Frontal cortex (tissue), 4 donors: ENCODE data around the gene FAM32A. TPM values are rescaled to one million over a fixed set of nuclear protein-coding genes. Genes with fewer than 3 reads are reported as not detected.

Experiments used
- DNase-seq, 2 donors: peaks; one replicate each; pipeline ENCODE4 v3.0.0; 2012; ENCODE audit warnings: low spot score in 2 of 2
- FAIRE-seq: peaks from 2 replicates; lab custom pipeline; 2012; peaks lifted over from hg19 to GRCh38; lab: Jason Lieb, UNC
- total RNA-seq: library from RNA; depleted of rRNA; stranded (reverse); fragments of >200 nt; gene quantifications from one replicate; pipeline ENCODE4 v1.2.3, GENCODE V29; 2014
- donor health status: control.
- donor health status: control.
- donor health status: control.

FAM32A gene
- total RNA-seq, 1 donor from 2014 or later: 122 TPM

DNA sequence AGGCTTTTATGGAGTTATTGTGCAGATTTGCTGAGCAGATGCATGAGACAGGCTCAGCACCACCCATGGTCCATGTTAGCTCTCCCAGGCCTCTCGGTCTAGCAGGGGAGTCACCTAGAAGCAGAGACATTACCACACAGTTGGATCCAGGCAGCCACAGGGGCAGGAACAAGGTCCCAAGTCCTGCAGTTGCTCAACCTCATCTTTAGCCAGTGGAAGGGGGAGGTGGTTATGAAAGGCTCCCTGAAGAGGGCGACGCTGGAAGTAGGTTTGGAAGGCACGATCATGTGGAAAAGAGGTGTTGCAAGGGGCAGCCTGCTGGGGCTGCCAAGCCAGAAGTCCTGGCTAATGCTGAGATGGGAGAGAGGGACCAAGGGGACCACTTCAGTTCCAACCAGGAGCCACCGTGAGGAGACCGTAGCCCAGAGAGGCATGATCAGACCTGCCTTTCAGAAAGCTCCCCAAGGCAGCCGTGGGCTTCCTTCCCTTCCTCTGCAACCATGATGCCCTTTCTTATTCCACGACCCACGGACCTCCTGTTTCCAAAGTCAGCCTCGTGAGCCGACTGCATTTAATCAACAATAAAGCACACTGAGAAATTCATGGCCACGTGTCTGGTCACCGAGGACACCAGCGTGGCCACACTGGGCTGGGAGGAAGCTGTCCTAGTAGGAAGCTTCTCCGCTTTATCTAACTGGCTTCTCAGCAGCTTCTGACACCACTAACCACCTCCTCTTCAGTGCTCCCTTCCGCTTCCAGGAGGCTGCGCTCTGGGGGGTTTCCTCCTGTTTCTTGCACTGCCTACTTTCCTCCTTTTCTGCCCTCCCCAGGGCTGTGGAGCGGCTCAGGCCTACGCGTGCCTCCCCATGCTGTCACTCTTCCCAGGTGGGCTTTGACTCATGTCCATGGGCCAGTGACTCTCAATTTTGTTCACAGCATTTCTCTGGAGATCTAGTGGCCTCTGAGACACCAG is 15.1 kb downstream of the FAM32A start:
- DNase-seq: no peak

GRCh38 chr19:16201011-16201391 is 15.8 kb downstream of the FAM32A start:
- FAIRE-seq: no peak

More for the DNA sequence above, 15.1 kb downstream of the FAM32A start:
- no peak for FAIRE-seq

GRCh38 chr19:16202320-16203255 is 17.4 kb downstream of the FAM32A start:
- DNase-seq (no peak), FAIRE-seq (no peak)

More at GRCh38 chr19:16201011-16201391, 15.8 kb downstream of the FAM32A start:
- DNase-seq: no peak

DNA sequence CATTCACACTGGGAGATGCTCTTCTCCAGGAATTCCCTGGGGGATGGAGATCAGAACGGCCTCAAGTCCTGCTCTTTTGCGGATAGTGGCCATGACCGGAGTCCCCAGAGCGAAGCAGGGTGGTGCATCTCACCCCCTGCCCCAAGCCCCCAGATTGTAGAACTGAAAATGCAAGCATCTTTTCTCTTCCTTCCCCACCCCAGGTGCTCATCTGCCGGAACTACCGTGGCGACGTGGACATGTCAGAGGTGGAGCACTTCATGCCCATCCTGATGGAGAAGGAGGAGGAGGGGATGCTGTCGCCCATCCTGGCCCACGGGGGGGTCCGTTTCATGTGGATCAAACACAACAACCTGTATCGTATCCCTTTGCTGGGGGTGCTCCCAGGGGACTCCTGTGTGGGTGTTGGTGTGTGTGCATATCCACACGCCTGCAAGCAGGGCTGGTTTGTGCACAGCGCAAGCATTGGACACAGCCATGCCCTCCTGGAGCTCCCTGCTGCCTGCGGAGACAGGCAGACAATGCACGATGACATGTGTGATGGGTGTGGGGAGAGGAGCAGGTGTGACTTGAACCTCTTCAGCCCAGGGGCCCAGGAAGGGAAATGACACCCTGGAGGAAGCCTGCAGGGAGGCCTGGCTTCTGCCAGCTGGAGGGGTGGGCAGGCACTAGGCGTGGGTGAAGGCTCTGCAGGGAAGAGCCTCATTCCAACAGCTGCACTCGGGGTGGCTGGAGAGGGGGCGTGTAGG is 18.2 kb downstream of the FAM32A start:
- no peak for FAIRE-seq
- no peak for DNase-seq

GRCh38 chr19:16204005-16204294 is 18.7 kb downstream of the FAM32A start:
- no peak for DNase-seq
- no peak for FAIRE-seq

- DNase-seq (no peak), FAIRE-seq (no peak)
These were observed 20.2 kb downstream of the FAM32A start for GRCh38 chr19:16205205-16206045.

GRCh38 chr19:16206046-16206605 is 20.9 kb downstream of the FAM32A start:
- FAIRE-seq: no peak
- no peak for DNase-seq

GRCh38 chr19:16206637-16207036 is 21.4 kb downstream of the FAM32A start:
- FAIRE-seq (no peak), DNase-seq (no peak)

GRCh38 chr19:16207063-16207462 is 21.9 kb downstream of the FAM32A start:
- FAIRE-seq (no peak), DNase-seq (no peak)

- FAIRE-seq: no peak
- no peak for DNase-seq
These were observed 22.3 kb downstream of the FAM32A start for GRCh38 chr19:16207490-16208025.

- FAIRE-seq (no peak), DNase-seq (no peak)
These were observed 23.0 kb downstream of the FAM32A start for GRCh38 chr19:16208064-16208759.

DNA sequence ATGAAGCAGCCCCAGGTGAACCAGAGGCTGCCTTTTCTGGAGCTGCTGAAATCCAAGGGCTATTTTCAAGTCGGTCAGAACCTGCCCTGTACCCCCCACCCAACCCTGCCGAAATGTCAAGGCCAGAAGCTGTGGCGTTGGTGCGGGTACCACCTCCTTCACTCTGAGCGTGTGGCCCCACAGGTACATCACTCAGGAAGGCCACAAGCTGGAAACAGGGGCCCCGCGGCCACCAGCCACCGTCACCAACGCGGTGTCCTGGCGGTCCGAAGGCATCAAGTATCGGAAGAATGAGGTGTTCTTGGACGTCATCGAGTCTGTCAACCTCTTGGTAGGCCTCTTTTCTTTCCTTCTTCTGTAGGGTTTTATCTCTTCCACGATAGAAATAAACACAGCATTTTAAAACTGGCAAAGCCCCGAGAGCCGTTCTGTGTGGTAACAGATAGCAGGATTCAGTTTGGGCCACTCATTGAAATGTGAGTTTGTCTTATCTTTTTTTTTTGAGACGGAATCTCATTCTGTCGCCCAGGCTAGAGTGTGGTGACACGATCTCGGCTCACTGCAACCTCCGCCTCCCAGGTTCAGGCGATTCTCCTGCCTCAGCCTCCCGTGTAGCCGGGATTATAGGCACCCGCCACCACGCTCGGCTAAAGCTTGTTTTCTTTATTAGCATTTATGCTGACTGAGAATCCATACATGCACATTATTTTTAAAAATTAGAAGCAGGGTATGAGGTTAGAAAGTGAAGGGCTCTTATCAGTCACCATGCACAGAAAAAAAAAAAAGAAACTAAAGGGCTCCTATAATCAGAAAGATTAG is 23.8 kb downstream of the FAM32A start:
- no peak for FAIRE-seq
- DNase-seq: no peak

GRCh38 chr19:16210168-16210567 is 25.0 kb downstream of the FAM32A start:
- DNase-seq: no peak
- FAIRE-seq: no peak

- no peak for FAIRE-seq
- DNase-seq: no peak
These were observed 27.9 kb downstream of the FAM32A start for GRCh38 chr19:16213076-16213475.

DNA sequence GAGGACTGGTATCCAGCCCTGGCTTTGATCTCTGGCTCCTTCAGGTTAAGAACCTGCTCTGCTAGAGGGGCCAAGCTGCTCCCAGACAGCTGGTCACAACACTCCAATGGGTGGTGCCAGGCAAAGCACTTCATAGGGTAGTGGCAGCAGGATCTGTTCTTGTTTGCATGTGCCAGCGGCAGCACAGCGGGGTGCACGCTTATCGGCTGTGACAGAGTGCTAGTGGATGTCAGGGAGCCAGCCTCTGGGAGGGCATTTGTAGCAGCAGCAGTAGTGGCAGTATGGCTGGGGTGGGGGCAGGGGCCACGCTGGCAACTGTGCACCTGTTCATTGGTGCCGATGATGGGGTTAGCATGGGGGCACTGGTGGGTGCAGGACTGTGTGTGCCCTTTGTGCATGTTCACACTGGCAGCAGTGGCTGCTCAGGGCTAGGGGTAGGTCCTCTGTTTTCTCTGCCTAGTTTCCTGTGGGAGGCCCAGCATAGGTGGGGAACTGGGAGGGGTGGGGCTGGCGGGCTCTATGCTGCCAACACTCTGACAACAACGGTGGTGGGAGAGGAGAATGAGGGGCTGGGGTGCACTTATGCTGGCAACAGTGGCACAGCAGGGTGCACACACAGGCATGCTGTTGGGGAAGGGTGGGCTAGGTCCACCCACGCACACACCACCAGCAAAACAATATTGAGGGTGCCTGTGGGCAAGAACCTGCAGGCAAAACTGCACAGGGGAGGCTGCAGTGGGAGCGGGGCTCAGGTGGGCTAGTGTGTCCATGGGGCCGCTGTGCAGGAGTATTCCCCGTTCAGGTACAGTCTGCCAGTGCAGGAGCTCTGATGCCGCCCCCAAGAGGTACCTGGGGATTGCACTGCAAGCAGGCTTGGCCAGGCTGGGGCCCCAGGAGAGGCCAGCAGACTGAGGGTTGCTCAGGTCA is 31.8 kb downstream of the FAM32A start:
- no peak for FAIRE-seq
- no peak for DNase-seq
